Tibial artery (tissue), 4 donors: ENCODE data around the gene CYP11A1.
"Not testable (repeated sequence)": the region's sequence is repeated elsewhere in the genome, so short reads cannot be mapped to it uniquely, and the experiment has no call there.

Experiments
- DNase-seq, 2 donors: peaks; one replicate each; pipeline ENCODE4 v3.0.0-alpha.2; 2019
- H3K27ac ChIP-seq, 2 donors: fragments of 200-600 bp; sonication (generic) in 1 of 2; 1 replicate in 1 of 2; 2 replicates in 1 of 2; pipeline ENCODE4 v1.5.1; 2018 to 2019; ENCODE audit warnings: mild to moderate bottlenecking in 1 of 2
- H3K27me3 ChIP-seq, 2 donors: fragments of 200-600 bp; sonication (generic) in 1 of 2; one replicate each; pipeline versions ENCODE4 v1.5.1 to v1.6.0; 2016 to 2019
- H3K36me3 ChIP-seq, 3 donors: fragments of 200-600 bp; sonication (generic) in 2 of 3; one replicate each; pipeline ENCODE4 v1.5.1; 2016 to 2019; ENCODE audit warnings: mild to moderate bottlenecking in 2 of 3
- H3K4me1 ChIP-seq, 4 donors: fragments of 200-600 bp; sonication (generic) in 2 of 4; 1 replicate in 3 of 4; 2 replicates in 1 of 4; pipeline ENCODE4 v1.5.1; 2016 to 2019
- H3K4me3 ChIP-seq, 2 donors: fragments of 200-600 bp; sonication (generic) in 1 of 2; 1 replicate in 1 of 2; 2 replicates in 1 of 2; pipeline ENCODE4 v1.5.1; 2018 to 2019; ENCODE audit warnings: mild to moderate bottlenecking in 2 of 2
- H3K9me3 ChIP-seq, 3 donors: fragments of 200-600 bp; sonication (generic) in 1 of 3; one replicate each; pipeline ENCODE4 v1.5.1; 2016 to 2019
- CTCF ChIP-seq, 2 experiments: fragments of 200-600 bp in 1 of 2; fragments of 450-650 bp in 1 of 2; IDR thresholded peaks; one replicate each; pipeline ENCODE4 v1.5.1; 2017 to 2019; ENCODE audit warnings: antibody characterized with exemption in 2 of 2, mild to moderate bottlenecking in 1 of 2, moderate library complexity in 1 of 2
- intact Hi-C: fragments of 100-400 bp; cut with DNase I; formaldehyde crosslinking; loops from one replicate; pipeline ENCODE4 v1.15.0; 2023; ENCODE audit warnings: low total_unique reads

CYP11A1 gene

DNA sequence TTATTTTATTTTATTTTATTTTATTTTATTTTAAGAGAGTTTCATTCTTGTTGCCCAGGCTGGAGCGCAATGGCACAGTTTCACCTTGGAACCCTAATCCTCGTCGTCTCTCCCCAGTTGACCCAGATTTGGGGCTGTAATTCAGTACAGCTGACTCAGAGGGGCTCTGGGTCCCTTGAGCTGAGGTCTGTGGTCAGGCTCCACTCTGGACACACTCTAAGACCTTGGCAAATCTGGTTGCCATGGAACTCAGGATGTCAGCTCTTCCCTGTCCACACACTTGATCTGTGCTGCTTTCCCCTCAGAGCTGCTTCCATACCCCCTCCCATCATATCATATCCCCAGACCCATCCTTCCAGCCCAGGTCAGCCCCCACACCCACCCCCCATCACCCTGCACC, 675 bp upstream of the CYP11A1 start:
- intact Hi-C loops = no loop called here
- Histone ChIP-seq H3K4me1 (peaks cover 0 to 16% (median 11%) of the 10 kb centered on the region in 4 donors), H3K9me3 (no peaks in the 10 kb centered on the region), H3K27ac (no peak overlapping the region), H3K36me3 (no peaks in the 10 kb centered on the region), H3K4me3 (no peak overlapping the region), H3K27me3 (peaks cover 0 to 66% of the 10 kb centered on the region in 2 donors)
- no peak for TF ChIP-seq CTCF (IDR thresholded peaks at IDR 0.05)
- peak in 1 of 2 donors; percentile 21 for DNase-seq

GRCh38 chr15:74365598-74366445, 1.6 kb downstream of the CYP11A1 start:
- Histone ChIP-seq H3K27me3 (peaks cover 0 to 47% of the 10 kb centered on the region in 2 donors), H3K4me3 (peak overlapping the region; percentile 44 to 53), H3K36me3 (no peaks in the 10 kb centered on the region), H3K9me3 (no peaks in the 10 kb centered on the region), H3K4me1 (peaks cover 0 to 16% (median 11%) of the 10 kb centered on the region in 4 donors), H3K27ac (no peak overlapping the region)
- intact Hi-C loops = no loop called here
- no peak for TF ChIP-seq CTCF (IDR thresholded peaks at IDR 0.05)
- peak; percentile 38 to 66 for DNase-seq

- H3K9me3 ChIP-seq = no peaks in the 10 kb centered on the region
- peak overlapping the region in 1 of 2 donors; percentile 53 for H3K4me3 ChIP-seq
- DNase-seq = peak in 1 of 2 donors; percentile 21
- TF ChIP-seq CTCF (IDR thresholded peaks at IDR 0.05) = no peak
- intact Hi-C loops = no loop called here
- no peaks in the 10 kb centered on the region for H3K36me3 ChIP-seq
- peaks cover 0 to 41% of the 10 kb centered on the region in 2 donors for H3K27me3 ChIP-seq
- H3K27ac ChIP-seq = no peak overlapping the region
- peaks cover 0 to 16% (median 11%) of the 10 kb centered on the region in 4 donors for H3K4me1 ChIP-seq
Measured at GRCh38 chr15:74364936-74365597, 2.4 kb downstream of the CYP11A1 start.

DNA sequence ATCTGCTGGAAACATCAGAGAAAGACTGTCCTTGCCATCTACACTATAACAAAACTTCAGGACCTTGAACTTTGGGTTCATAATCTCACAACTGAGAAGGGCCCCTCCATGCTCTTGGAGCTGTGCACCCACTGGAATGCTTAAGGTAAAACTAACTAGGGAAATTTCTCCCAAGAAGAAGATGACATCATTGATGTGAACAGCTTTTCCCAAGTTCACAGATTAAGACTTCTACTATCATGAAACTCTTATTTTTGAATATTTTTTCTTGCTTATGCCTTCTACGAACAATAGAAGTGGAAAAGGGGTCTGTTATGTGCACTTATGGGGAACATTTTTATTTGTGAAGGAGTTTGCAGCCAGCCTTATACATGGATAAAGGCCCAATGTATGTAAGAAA, 5.0 kb downstream of the CYP11A1 start:
- H3K9me3 ChIP-seq = no peaks in the 10 kb centered on the region
- H3K4me3 ChIP-seq = no peak overlapping the region
- no peaks in the 10 kb centered on the region for H3K36me3 ChIP-seq
- no peak overlapping the region for H3K27ac ChIP-seq
- no peak for DNase-seq
- peaks cover 0 to 16% (median 11%) of the 10 kb centered on the region in 4 donors for H3K4me1 ChIP-seq
- intact Hi-C loops = no loop called here
- no peak for TF ChIP-seq CTCF (IDR thresholded peaks at IDR 0.05)
- H3K27me3 ChIP-seq = peaks cover 0 to 19% of the 10 kb centered on the region in 2 donors

DNA sequence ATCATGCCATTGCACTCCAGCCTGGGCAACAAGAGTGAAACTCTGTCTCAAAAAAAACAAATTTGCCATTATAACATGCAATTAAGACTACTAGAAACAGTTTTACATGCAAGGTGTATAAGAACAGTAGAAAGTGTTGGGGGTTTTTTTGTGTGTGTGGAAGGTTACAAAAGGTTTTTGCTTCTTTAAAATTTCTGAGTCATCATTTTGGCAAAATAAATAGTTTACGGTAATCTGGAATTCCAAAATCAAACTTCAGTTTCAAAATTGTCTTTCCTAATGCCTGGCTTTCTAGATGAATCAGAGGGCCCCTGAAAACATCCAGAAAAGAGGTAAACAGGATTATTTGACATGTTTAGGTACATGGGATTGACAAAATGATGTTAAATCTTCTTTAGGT, 6.6 kb downstream of the CYP11A1 start:
- H3K9me3 ChIP-seq, H3K27me3 ChIP-seq, H3K27ac ChIP-seq, intact Hi-C loops, DNase-seq, H3K4me3 ChIP-seq, H3K4me1 ChIP-seq, H3K36me3 ChIP-seq: not testable (repeated sequence)

DNA sequence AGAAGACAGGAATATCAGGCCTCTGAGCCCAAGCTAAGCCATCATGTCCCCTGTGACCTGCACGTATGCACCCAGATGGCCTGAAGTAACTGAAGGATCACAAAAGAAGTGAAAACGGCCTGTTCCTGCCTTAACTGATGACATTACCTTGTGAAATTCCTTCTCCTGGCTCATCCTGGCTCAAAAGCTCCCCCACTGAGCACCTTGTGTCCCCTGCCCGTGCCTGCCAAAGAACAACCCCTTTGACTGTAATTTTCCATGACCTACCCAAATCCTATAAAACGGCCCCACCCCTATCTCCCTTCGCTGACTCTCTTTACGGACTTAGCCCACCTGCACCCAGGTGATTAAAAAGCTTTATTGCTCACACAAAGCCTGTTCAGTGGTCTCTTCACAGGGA, 8.1 kb downstream of the CYP11A1 start:
- intact Hi-C loops, H3K4me1 ChIP-seq, DNase-seq, H3K36me3 ChIP-seq, H3K9me3 ChIP-seq, H3K27ac ChIP-seq, H3K4me3 ChIP-seq: not testable (repeated sequence)
- peaks cover 0 to 12% of the 10 kb centered on the region in 2 donors for H3K27me3 ChIP-seq

DNA sequence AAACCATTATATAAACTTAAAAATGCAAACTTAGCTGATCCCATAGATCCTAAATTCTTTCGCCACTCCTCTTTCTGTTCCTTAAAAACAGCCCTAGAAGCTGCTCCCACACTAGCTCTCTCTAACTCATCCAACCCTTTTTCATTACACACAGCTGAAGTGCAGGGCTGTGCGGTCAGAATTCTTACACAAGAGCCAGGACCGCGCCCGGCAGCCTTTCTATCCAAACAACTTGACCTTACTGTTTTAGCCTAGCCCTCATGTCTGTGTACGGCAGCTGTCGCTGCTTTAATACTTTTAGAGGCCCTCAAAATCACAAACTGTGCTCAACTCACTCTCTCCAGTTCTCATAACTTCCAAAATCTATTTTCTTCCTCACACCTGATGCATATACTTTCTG, 9.9 kb downstream of the CYP11A1 start:
- not testable (repeated sequence) for DNase-seq

GRCh38 chr15:74356050-74356449, 11.4 kb downstream of the CYP11A1 start:
- intact Hi-C loops, DNase-seq, H3K36me3 ChIP-seq, H3K4me1 ChIP-seq, H3K9me3 ChIP-seq, H3K4me3 ChIP-seq, H3K27ac ChIP-seq: not testable (repeated sequence)
- H3K27me3 ChIP-seq = peaks cover 0 to 18% of the 10 kb centered on the region in 2 donors

More for the DNA sequence above, 9.9 kb downstream of the CYP11A1 start:
- H3K27ac ChIP-seq, H3K36me3 ChIP-seq, H3K4me3 ChIP-seq, H3K9me3 ChIP-seq, H3K4me1 ChIP-seq, intact Hi-C loops: not testable (repeated sequence)
- H3K27me3 ChIP-seq = peaks cover 0 to 12% of the 10 kb centered on the region in 2 donors

- H3K27me3 ChIP-seq = peaks cover 0 to 24% of the 10 kb centered on the region in 2 donors
- H3K4me1 ChIP-seq, intact Hi-C loops, DNase-seq, H3K4me3 ChIP-seq, H3K9me3 ChIP-seq, H3K27ac ChIP-seq, H3K36me3 ChIP-seq: not testable (repeated sequence)
Measured at GRCh38 chr15:74353992-74354391, 13.5 kb downstream of the CYP11A1 start.
